H1 (cell line): ENCODE measurements around the gene ACTG1. TPM values are rescaled to one million over a fixed set of nuclear protein-coding genes. Genes with fewer than 3 reads are reported as not detected.

Experiments
- CTCF ChIA-PET: fragments of 300-600 bp; sonication (Branson Sonifier 250); formaldehyde crosslinking; loops from one replicate; lab custom pipeline; 2021; ENCODE audit not compliant: partially characterized antibody; lab: Charles Lee
- POLR2A ChIA-PET: fragments of 300-600 bp; sonication (Branson Sonifier 250); formaldehyde crosslinking; loops from one replicate; lab custom pipeline; 2021; ENCODE audit warnings: inconsistent platforms; ENCODE audit not compliant: partially characterized antibody; lab: Charles Lee
- DNase-seq, 2 experiments: peaks; one replicate each; pipeline versions ENCODE4 v3.0.0 to v3.0.0-alpha.2; 2010 to 2022; ENCODE audit warnings: low spot score in 2 of 2, low read depth in 1 of 2, mixed read lengths in 1 of 2
- FAIRE-seq: peaks from 2 replicates; lab custom pipeline; 2011; peaks lifted over from hg19 to GRCh38; lab: Jason Lieb, UNC
- H2AFZ ChIP-seq: 2 replicates; pipeline ENCODE4 v1.8.1; 2012; ENCODE audit warnings: low read length, inconsistent platforms
- H2AK5ac ChIP-seq: 2 replicates; pipeline ENCODE4 v1.6.1; 2013; ENCODE audit warnings: low read depth, low read length
- H2BK120ac ChIP-seq: replicated peaks from 2 replicates; pipeline ENCODE3; 2013; ENCODE audit warnings: low read depth, low read length, inconsistent platforms
- H2BK12ac ChIP-seq: 2 replicates; pipeline ENCODE4 v1.6.1; 2013; ENCODE audit warnings: low read depth, low read length
- H2BK15ac ChIP-seq: 2 replicates; pipeline ENCODE4 v1.6.1; 2013; ENCODE audit warnings: low read length
- H2BK20ac ChIP-seq: 2 replicates; pipeline ENCODE4 v1.6.1; 2013; ENCODE audit warnings: low read length
- H2BK5ac ChIP-seq: 2 replicates; pipeline ENCODE4 v1.6.1; 2013; ENCODE audit warnings: low read depth, low read length
- H3K14ac ChIP-seq: 2 replicates; pipeline ENCODE4 v1.6.1; 2013; ENCODE audit warnings: inconsistent platforms; ENCODE audit not compliant: insufficient read length
- H3K18ac ChIP-seq: 2 replicates; pipeline ENCODE4 v1.6.1; 2013; ENCODE audit warnings: low read length; ENCODE audit errors: extremely low read depth
- H3K23ac ChIP-seq: 2 replicates; pipeline ENCODE4 v1.6.1; 2013; ENCODE audit warnings: inconsistent platforms; ENCODE audit not compliant: insufficient read length
- H3K23me2 ChIP-seq: 2 replicates; pipeline ENCODE4 v1.6.1; 2013; ENCODE audit warnings: low read depth, low read length
- H3K27ac ChIP-seq: 2 replicates; pipeline ENCODE4 v1.6.1; 2011; ENCODE audit warnings: low read depth, low read length, inconsistent platforms
- H3K27me3 ChIP-seq, 4 experiments: replicated peaks in 1 of 4; 1 replicate in 1 of 4; 2 replicates in 3 of 4; pipeline versions ENCODE4 v1.6.1 to v1.8.1; 2011 to 2013; ENCODE audit warnings: low read length in 3 of 4, mild to moderate bottlenecking in 3 of 4, inconsistent platforms in 2 of 4, mixed read lengths in 2 of 4, moderate library complexity in 1 of 4; ENCODE audit not compliant: control insufficient read depth in 3 of 4, insufficient read depth in 3 of 4; ENCODE audit errors: extremely low read depth in 1 of 4
- H3K36me3 ChIP-seq, 4 experiments: 2 replicates each; pipeline versions ENCODE4 v1.6.1 to v1.8.1; 2011 to 2013; ENCODE audit warnings: mild to moderate bottlenecking in 4 of 4, low read length in 3 of 4, moderate library complexity in 2 of 4, control low read depth in 1 of 4, inconsistent platforms in 1 of 4; ENCODE audit not compliant: insufficient read depth in 4 of 4, control insufficient read depth in 2 of 4
- H3K4ac ChIP-seq: replicated peaks from 2 replicates; pipeline ENCODE3; 2013; ENCODE audit warnings: low read length, low read depth, mixed read lengths, inconsistent platforms; ENCODE audit not compliant: insufficient read length
- H3K4me1 ChIP-seq, 4 experiments: replicated peaks in 1 of 4; 1 replicate in 1 of 4; 2 replicates in 3 of 4; pipeline versions ENCODE4 v1.6.1 to v1.8.1; 2011 to 2013; ENCODE audit warnings: low read length in 3 of 4, inconsistent platforms in 2 of 4, mixed read lengths in 1 of 4; ENCODE audit not compliant: insufficient read depth in 4 of 4, control insufficient read depth in 3 of 4
- H3K4me2 ChIP-seq, 2 experiments: 2 replicates each; pipeline versions ENCODE4 v1.6.1 to v1.8.1; 2011 to 2013; ENCODE audit warnings: low read depth in 2 of 2, low read length in 2 of 2, control low read depth in 1 of 2, inconsistent platforms in 1 of 2, mild to moderate bottlenecking in 1 of 2; ENCODE audit not compliant: insufficient read depth in 1 of 2
- H3K4me3 ChIP-seq, 4 experiments: fragments of 200-600, 300-600 bp in 1 of 4; sonication (generic), shearing (Covaris generic), sonication (Bioruptor Twin) in 1 of 4; 2 replicates each; pipeline versions ENCODE4 v1.5.1 to v1.8.1; 2011 to 2016; ENCODE audit warnings: low read length in 4 of 4, low read depth in 3 of 4, control low read depth in 2 of 4, inconsistent platforms in 2 of 4, mild to moderate bottlenecking in 2 of 4, mixed read lengths in 1 of 4, moderate library complexity in 1 of 4; ENCODE audit not compliant: insufficient read depth in 2 of 4; ENCODE audit errors: extremely low read depth in 1 of 4
- H3K56ac ChIP-seq: replicated peaks from 2 replicates; pipeline ENCODE3; 2013; ENCODE audit warnings: low read depth, mild to moderate bottlenecking, mixed read lengths, low read length, inconsistent platforms; ENCODE audit not compliant: insufficient read length
- H3K79me1 ChIP-seq: 2 replicates; pipeline ENCODE4 v1.6.1; 2013; ENCODE audit warnings: low read depth, low read length, control low read depth
- H3K79me2 ChIP-seq, 2 experiments: 2 replicates each; pipeline versions ENCODE4 v1.6.1 to v1.8.1; 2012 to 2013; ENCODE audit warnings: low read length in 2 of 2, mild to moderate bottlenecking in 2 of 2, inconsistent platforms in 1 of 2; ENCODE audit not compliant: insufficient read depth in 2 of 2, control insufficient read depth in 1 of 2
- H3K9ac ChIP-seq, 4 experiments: replicated peaks in 1 of 4; 1 replicate in 1 of 4; 2 replicates in 3 of 4; pipeline versions ENCODE4 v1.6.1 to v1.8.1; 2011 to 2013; ENCODE audit warnings: low read depth in 3 of 4, low read length in 3 of 4, control low read depth in 2 of 4, mild to moderate bottlenecking in 2 of 4, moderate library complexity in 2 of 4, inconsistent platforms in 1 of 4; ENCODE audit errors: extremely low read depth in 1 of 4
- H3K9me3 ChIP-seq, 2 experiments: 2 replicates each; pipeline versions ENCODE4 v1.6.1 to v1.8.1; 2012 to 2013; ENCODE audit warnings: mild to moderate bottlenecking in 2 of 2, moderate library complexity in 2 of 2, control low read depth in 1 of 2, inconsistent platforms in 1 of 2, low read depth in 1 of 2, low read length in 1 of 2, mixed read lengths in 1 of 2; ENCODE audit not compliant: insufficient read depth in 2 of 2
- H4K20me1 ChIP-seq, 2 experiments: replicated peaks in 1 of 2; 2 replicates each; pipeline versions ENCODE3 to v1.8.1; 2011 to 2013; ENCODE audit warnings: inconsistent platforms in 2 of 2, low read length in 2 of 2, mild to moderate bottlenecking in 1 of 2; ENCODE audit not compliant: insufficient read depth in 2 of 2, control insufficient read depth in 1 of 2
- H4K5ac ChIP-seq: 2 replicates; pipeline ENCODE4 v1.6.1; 2013; ENCODE audit warnings: low read length, low read depth, mixed read lengths, inconsistent platforms; ENCODE audit not compliant: insufficient read length
- H4K8ac ChIP-seq: 2 replicates; pipeline ENCODE4 v1.8.0; 2013; ENCODE audit warnings: mild to moderate bottlenecking, moderate library complexity, low read length, inconsistent platforms; ENCODE audit not compliant: insufficient read depth; ENCODE audit errors: extremely low read depth
- H4K91ac ChIP-seq: replicated peaks from 2 replicates; pipeline ENCODE3; 2013; ENCODE audit warnings: low read length, mixed read lengths, inconsistent platforms; ENCODE audit not compliant: insufficient read length
- BCL11A ChIP-seq, 2 experiments: IDR thresholded peaks; one replicate each; pipeline ENCODE4 v1.6.1; 2011; ENCODE audit warnings: low read depth in 2 of 2, low read length in 2 of 2, mild to moderate bottlenecking in 2 of 2
- BRCA1 ChIP-seq: IDR thresholded peaks from 2 replicates; pipeline ENCODE4 v1.6.1; 2012; ENCODE audit warnings: low read depth, low read length, improper control_type of control experiment
- CHD2 ChIP-seq: IDR thresholded peaks from 2 replicates; pipeline ENCODE4 v1.6.1; 2012; ENCODE audit warnings: low read length, improper control_type of control experiment
- CREB1 ChIP-seq: IDR thresholded peaks from 2 replicates; pipeline ENCODE4 v1.6.1; 2012; ENCODE audit warnings: inconsistent platforms
- EZH2 ChIP-seq: fragments of 200-600 bp; sonication (generic); IDR thresholded peaks from 2 replicates; pipeline ENCODE4 v1.7.1; 2012; ENCODE audit warnings: low read depth, mild to moderate bottlenecking, moderate library complexity, low read length, inconsistent platforms; ENCODE audit not compliant: severe bottlenecking
- GTF2F1 ChIP-seq: IDR thresholded peaks from 2 replicates; pipeline ENCODE4 v1.6.1; 2012; ENCODE audit warnings: low read depth, low read length, improper control_type of control experiment, borderline replicate concordance
- KDM4A ChIP-seq: IDR thresholded peaks from one replicate; pipeline ENCODE4 v1.7.1; 2012; ENCODE audit warnings: low read depth, mild to moderate bottlenecking, moderate library complexity, low read length, inconsistent platforms; ENCODE audit not compliant: severe bottlenecking
- PHF8 ChIP-seq: fragments of 200-600 bp; sonication (generic); conservative IDR thresholded peaks from 2 replicates; pipeline ENCODE4 v1.7.1; 2012; ENCODE audit warnings: low read depth, mild to moderate bottlenecking, inconsistent platforms, low read length, moderate library complexity
- RBBP5 ChIP-seq: IDR thresholded peaks from 2 replicates; pipeline ENCODE4 v1.7.1; 2012; ENCODE audit warnings: low read depth, mild to moderate bottlenecking, inconsistent platforms, low read length, moderate library complexity, borderline replicate concordance
- SIX5 ChIP-seq: IDR thresholded peaks from 2 replicates; pipeline ENCODE4 v1.6.1; 2011; ENCODE audit warnings: mild to moderate bottlenecking, low read depth, low read length
- SP4 ChIP-seq: IDR thresholded peaks from 2 replicates; pipeline ENCODE4 v1.6.1; 2012; ENCODE audit warnings: low read length, inconsistent platforms
- TCF12 ChIP-seq: IDR thresholded peaks from 2 replicates; pipeline ENCODE4 v1.6.1; 2011; ENCODE audit warnings: low read depth, mild to moderate bottlenecking, low read length
- YY1 ChIP-seq: IDR thresholded peaks from 2 replicates; pipeline ENCODE4 v1.6.1; 2011; ENCODE audit warnings: low read depth, mild to moderate bottlenecking, low read length
- ZNF274 ChIP-seq: IDR thresholded peaks from 2 replicates; pipeline ENCODE4 v1.7.0; 2012; ENCODE audit warnings: low read length, borderline replicate concordance; ENCODE audit errors: extremely low read depth
- WGBS, 2 experiments: shearing (Covaris generic) in 1 of 2; methylation state at CpG; one replicate each; pipeline versions ENCODE4 v1.1.6 to v1.1.7; 2013 to 2015; ENCODE audit warnings: low lambda C conversion rate in 2 of 2, mixed read lengths in 2 of 2, inconsistent platforms in 1 of 2, low coverage in 1 of 2, missing lambda C conversion rate in 1 of 2; ENCODE audit not compliant: insufficient replicate concordance in 2 of 2, insufficient coverage in 1 of 2, insufficient read length in 1 of 2; ENCODE audit errors: extremely low coverage in 1 of 2, missing lambda C conversion rate in 1 of 2; 5-methylcytosine and 5-hydroxymethylcytosine counted together
- polyA plus RNA-seq, 7 experiments: library from polyadenylated mRNA; depleted of rRNA in 3 of 7; stranded (reverse) in 5 of 7; unstranded in 2 of 7; fragments of >200 nt in 5 of 7; fragments of 200-250 nt in 2 of 7; gene quantifications; 1 replicate in 5 of 7; 2 replicates in 1 of 7; 4 replicates in 1 of 7; pipeline versions ENCODE4 v1.2.1 to v1.2.3, GENCODE V29; 2011 to 2013; ENCODE audit warnings: missing spikeins in 2 of 7, mixed read lengths in 2 of 7
- total RNA-seq: library from RNA; stranded (reverse); fragmentation: NEBNext Ultra II Directional; extraction: Animal tissue kit (Norgen Biotek cat#: 25700); gene quantifications from 2 replicates; pipeline ENCODE4 v1.2.1, GENCODE V29; 2021

Gene ACTG1
- total and polyA plus RNA-seq, 2 of the 8 experiments (the other 6 are each of a cell fraction or from before 2014, with no cell fraction given): 3,535 to 5,010 TPM

DNA sequence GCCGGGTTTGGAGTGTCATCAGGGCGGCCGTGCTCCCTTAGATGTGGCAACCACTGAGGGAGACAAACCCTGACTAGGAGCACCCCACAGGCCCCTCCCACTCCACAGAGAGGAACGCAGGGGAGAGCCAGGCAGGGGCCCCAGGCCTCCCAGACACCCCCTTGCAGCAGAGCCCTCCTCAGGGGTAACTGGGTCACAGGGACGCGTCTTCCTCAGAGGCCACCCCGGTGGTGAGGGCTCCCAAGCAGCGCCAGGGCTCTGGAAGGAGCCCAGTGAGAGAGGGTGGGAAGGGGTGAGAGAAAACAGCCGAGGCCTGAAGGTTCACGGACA, 26.9 kb upstream of the ACTG1 start:
- H2BK5ac ChIP-seq: no peak overlapping the region
- no peak overlapping the region for H3K4me2 ChIP-seq
- no peaks in the 10 kb centered on the region for H3K79me2 ChIP-seq
- H4K5ac ChIP-seq: no peak overlapping the region
- H3K56ac ChIP-seq: no peak overlapping the region
- DNase-seq (no peak), FAIRE-seq (no peak)
- H3K23me2 ChIP-seq: peaks cover 9% of the 10 kb centered on the region; the same call in 1 of the 2 replicates
- no peak overlapping the region for H3K23ac ChIP-seq
- H3K4me1 ChIP-seq: peaks cover 0 to 11% (median 5%) of the 10 kb centered on the region in 4 experiments; a peak in 5 of 7 replicates
- CTCF ChIA-PET: interaction anchor here (0.7 to 3.4 kb wide), 4 partner anchors 16 to 134 kb away, joined by 4 to 33 read pairs (median 6); no protein-coding TSS in a partner anchor
- peaks cover 8 to 15% (median 12%) of the 10 kb centered on the region in 4 experiments; a peak in 6 of 7 replicates for H3K27me3 ChIP-seq
- H2AFZ ChIP-seq: no peak overlapping the region
- H2AK5ac ChIP-seq: no peak overlapping the region
- no peak overlapping the region for H4K91ac ChIP-seq
- no peak overlapping the region for H2BK120ac ChIP-seq
- H4K20me1 ChIP-seq: peaks cover 2 to 9% of the 10 kb centered on the region in 2 experiments
- H3K27ac ChIP-seq: no peak overlapping the region
- H2BK15ac ChIP-seq: no peak overlapping the region
- no peak overlapping the region for H3K4ac ChIP-seq
- no peak overlapping the region for H2BK20ac ChIP-seq
- no peaks in the 10 kb centered on the region; a peak in 1 of 4 replicates for H3K9me3 ChIP-seq
- H4K8ac ChIP-seq: peak overlapping the region; percentile 68; the same call in 1 of the 2 replicates
- H3K79me1 ChIP-seq: peaks cover 3% of the 10 kb centered on the region; the same call in 1 of the 2 replicates
- H3K36me3 ChIP-seq: peaks cover 2 to 13% (median 8%) of the 10 kb centered on the region in 4 experiments; a peak in 6 of 8 replicates
- no peak overlapping the region for H3K9ac ChIP-seq
- WGBS, 2 experiments: 97% methylated on average over 8 of the region's 10 CpGs; no CpG with 5 or more reads in 1 of the 2 experiments
- H3K14ac ChIP-seq: no peak overlapping the region
- H3K4me3 ChIP-seq: no peak overlapping the region
- POLR2A ChIA-PET: interaction anchor here (0.7 to 5.9 kb wide), 7 partner anchors 8 to 281 kb away, joined by 3 to 125 read pairs (median 7); partner anchors contain the start of genes ACTG1, FAAP100 and FSCN2
- H2BK12ac ChIP-seq: no peak overlapping the region
- no peak overlapping the region for H3K18ac ChIP-seq
- TF ChIP-seq EZH2 (no peak), SIX5 (no peak), PHF8 (no peak), RBBP5 (no peak), BCL11A (IDR thresholded peaks at IDR 0.05; ENCODE audit: low read depth in 2 of 2, low read length in 2 of 2) (no peak), CHD2 (no peak), YY1 (no peak), CREB1 (no peak), BRCA1 (no peak), ZNF274 (no peak), SP4 (no peak), GTF2F1 (no peak), TCF12 (no peak), KDM4A (no peak)
